WTC11 (cell line): ENCODE data around the gene RNPEPL1. TPM values are rescaled to one million over a fixed set of nuclear protein-coding genes. Genes with fewer than 3 reads are reported as not detected.

Experiments
- CBFB ChIP-seq: sonication (generic); formaldehyde crosslinking; IDR thresholded peaks from 2 replicates; pipeline ENCODE4 v1.8.1; 2022; ENCODE audit warnings: mild to moderate bottlenecking, low read depth, missing genetic modification reagents
- CDX4 ChIP-seq: fragments of 250-450 bp; sonication (Bioruptor Pico); IDR thresholded peaks from 2 replicates; pipeline ENCODE4 v1.9.0; 2021; ENCODE audit warnings: moderate library complexity, mild to moderate bottlenecking, inconsistent platforms, borderline replicate concordance
- CREM ChIP-seq: sonication (generic); formaldehyde crosslinking; IDR thresholded peaks from 2 replicates; pipeline ENCODE4 v1.8.1; 2022; ENCODE audit warnings: mild to moderate bottlenecking, missing genetic modification reagents, moderate library complexity
- E2F4 ChIP-seq: sonication (generic); formaldehyde crosslinking; IDR thresholded peaks from 2 replicates; pipeline ENCODE4 v1.8.1; 2022; ENCODE audit warnings: low read depth, mild to moderate bottlenecking, moderate library complexity, missing genetic modification reagents, borderline replicate concordance
- FOXJ3 ChIP-seq: sonication (generic); formaldehyde crosslinking; IDR thresholded peaks from 2 replicates; pipeline ENCODE4 v1.9.0; 2021; ENCODE audit warnings: missing genetic modification reagents, mild to moderate bottlenecking, borderline replicate concordance
- FOXP4 ChIP-seq: sonication (generic); formaldehyde crosslinking; IDR thresholded peaks from 2 replicates; pipeline ENCODE4 v1.8.0; 2022; ENCODE audit warnings: mild to moderate bottlenecking, missing genetic modification reagents
- IRF2 ChIP-seq: sonication (generic); formaldehyde crosslinking; IDR thresholded peaks from 2 replicates; pipeline ENCODE4 v1.8.0; 2022; ENCODE audit warnings: low read depth, missing genetic modification reagents, borderline replicate concordance
- KAT7 ChIP-seq: sonication (generic); formaldehyde crosslinking; IDR thresholded peaks from 2 replicates; pipeline ENCODE4 v1.8.1; 2023; ENCODE audit warnings: missing genetic modification reagents, mild to moderate bottlenecking, borderline replicate concordance
- NFYB ChIP-seq: sonication (generic); formaldehyde crosslinking; conservative IDR thresholded peaks from 2 replicates; pipeline ENCODE4 v1.8.0; 2022; ENCODE audit warnings: low read depth, missing genetic modification reagents
- PRRX2 ChIP-seq: fragments of 250-450 bp; sonication (Bioruptor Pico); IDR thresholded peaks from 2 replicates; pipeline ENCODE4 v1.8.0; 2021; ENCODE audit warnings: mild to moderate bottlenecking
- SMAD4 ChIP-seq: sonication (generic); formaldehyde crosslinking; IDR thresholded peaks from 2 replicates; pipeline ENCODE4 v1.8.0; 2022; ENCODE audit warnings: mild to moderate bottlenecking, missing genetic modification reagents
- TEAD1 ChIP-seq: sonication (generic); formaldehyde crosslinking; IDR thresholded peaks from 2 replicates; pipeline ENCODE4 v1.8.0; 2022; ENCODE audit warnings: mild to moderate bottlenecking, missing genetic modification reagents
- TEAD4 ChIP-seq: sonication (generic); formaldehyde crosslinking; IDR thresholded peaks from 2 replicates; pipeline ENCODE4 v1.8.0; 2022; ENCODE audit warnings: mild to moderate bottlenecking, missing genetic modification reagents
- TP53 ChIP-seq: sonication (generic); formaldehyde crosslinking; IDR thresholded peaks from 2 replicates; pipeline ENCODE4 v1.8.1; 2023; ENCODE audit warnings: mild to moderate bottlenecking, missing genetic modification reagents
- ZBTB21 ChIP-seq: sonication (generic); formaldehyde crosslinking; IDR thresholded peaks from 2 replicates; pipeline ENCODE4 v1.8.1; 2023; ENCODE audit warnings: mild to moderate bottlenecking, missing genetic modification reagents, borderline replicate concordance
- ZMAT4 ChIP-seq: fragments of 250-450 bp; sonication (Bioruptor Pico); IDR thresholded peaks from 2 replicates; pipeline ENCODE4 v1.9.0; 2021; ENCODE audit warnings: mild to moderate bottlenecking
- ZNF263 ChIP-seq: sonication (generic); formaldehyde crosslinking; IDR thresholded peaks from 2 replicates; pipeline ENCODE4 v1.8.1; 2022; ENCODE audit warnings: low read depth, mild to moderate bottlenecking, moderate library complexity, missing genetic modification reagents
- ZNF317 ChIP-seq: sonication (generic); formaldehyde crosslinking; IDR thresholded peaks from 2 replicates; pipeline ENCODE4 v1.8.1; 2023; ENCODE audit warnings: low read depth, mild to moderate bottlenecking, moderate library complexity, missing genetic modification reagents, borderline replicate concordance
- ZNF671 ChIP-seq: fragments of 250-450 bp; sonication (Bioruptor Pico); IDR thresholded peaks from 2 replicates; pipeline ENCODE4 v1.8.0; 2021; ENCODE audit warnings: mild to moderate bottlenecking
- total RNA-seq: library from RNA; stranded (reverse); gene quantifications from 3 replicates; pipeline ENCODE4 v1.2.3, GENCODE V29; 2021
- TF ChIP-seq, protein P1 (sequence below): sonication (generic); formaldehyde crosslinking; conservative IDR thresholded peaks from 2 replicates; pipeline ENCODE4 v1.8.1; 2023; ENCODE audit warnings: mild to moderate bottlenecking, low read depth, missing genetic modification reagents, moderate library complexity
- TF ChIP-seq, protein P2 (sequence below): sonication (generic); formaldehyde crosslinking; IDR thresholded peaks from 2 replicates; pipeline ENCODE4 v1.8.1; 2023; ENCODE audit warnings: mild to moderate bottlenecking, missing genetic modification reagents
- TF ChIP-seq, protein P3 (sequence below): fragments of 250-450 bp; sonication (Bioruptor Pico); IDR thresholded peaks from 2 replicates; pipeline ENCODE4 v2.1.2; 2022; ENCODE audit warnings: mild to moderate bottlenecking, moderate library complexity

Gene RNPEPL1
- total RNA-seq, 1 experiment from 2014 or later: 18.8 TPM

DNA sequence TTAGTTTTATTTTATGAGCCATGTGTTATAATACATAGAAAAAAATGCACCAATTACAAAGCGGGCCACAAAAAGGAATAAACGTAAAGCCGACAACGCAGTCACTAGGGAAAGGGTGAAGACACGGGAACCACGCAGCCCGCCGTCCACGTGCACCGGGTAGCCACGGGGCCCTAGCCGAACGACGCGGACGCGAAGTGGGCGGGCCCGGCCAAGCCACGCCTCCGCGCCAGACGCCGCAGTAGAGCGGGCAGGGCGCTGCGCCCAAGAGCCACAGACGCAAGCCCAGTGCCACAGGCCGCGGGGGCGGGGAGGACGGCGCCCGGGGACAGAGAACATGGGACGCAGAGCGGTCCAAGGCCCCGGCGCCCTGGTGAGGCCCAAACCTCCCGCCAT lies 8.2 kb upstream of the RNPEPL1 start, which contains the start of gene DUSP28 (continued):
- TF ChIP-seq ZNF317 (CRISPR knock-in tag) (no peak), FOXP4 (CRISPR knock-in tag) (peak; percentile 88), NFYB (CRISPR knock-in tag) (no peak), ZNF671 (CRISPR knock-in tag) (no peak), PRRX2 (CRISPR knock-in tag) (no peak), CDX4 (no peak), TP53 (CRISPR knock-in tag) (no peak), TEAD4 (CRISPR knock-in tag) (no peak), E2F4 (CRISPR knock-in tag) (no peak), SMAD4 (CRISPR knock-in tag) (no peak), CBFB (CRISPR knock-in tag) (no peak), ZNF263 (CRISPR knock-in tag) (no peak), FOXJ3 (CRISPR knock-in tag) (no peak), ZBTB21 (CRISPR knock-in tag) (peak; percentile 59; the same call in 1 of the 2 replicates), ZMAT4 (CRISPR knock-in tag) (no peak), IRF2 (0 out of 2 replicates have a peak, but pooled peaks have one; percentile 42), CREM (CRISPR knock-in tag) (no peak; the same call in 1 of the 2 replicates), KAT7 (CRISPR knock-in tag) (no peak), TEAD1 (no peak; the same call in 1 of the 2 replicates)
- TF ChIP-seq, protein P1, sequence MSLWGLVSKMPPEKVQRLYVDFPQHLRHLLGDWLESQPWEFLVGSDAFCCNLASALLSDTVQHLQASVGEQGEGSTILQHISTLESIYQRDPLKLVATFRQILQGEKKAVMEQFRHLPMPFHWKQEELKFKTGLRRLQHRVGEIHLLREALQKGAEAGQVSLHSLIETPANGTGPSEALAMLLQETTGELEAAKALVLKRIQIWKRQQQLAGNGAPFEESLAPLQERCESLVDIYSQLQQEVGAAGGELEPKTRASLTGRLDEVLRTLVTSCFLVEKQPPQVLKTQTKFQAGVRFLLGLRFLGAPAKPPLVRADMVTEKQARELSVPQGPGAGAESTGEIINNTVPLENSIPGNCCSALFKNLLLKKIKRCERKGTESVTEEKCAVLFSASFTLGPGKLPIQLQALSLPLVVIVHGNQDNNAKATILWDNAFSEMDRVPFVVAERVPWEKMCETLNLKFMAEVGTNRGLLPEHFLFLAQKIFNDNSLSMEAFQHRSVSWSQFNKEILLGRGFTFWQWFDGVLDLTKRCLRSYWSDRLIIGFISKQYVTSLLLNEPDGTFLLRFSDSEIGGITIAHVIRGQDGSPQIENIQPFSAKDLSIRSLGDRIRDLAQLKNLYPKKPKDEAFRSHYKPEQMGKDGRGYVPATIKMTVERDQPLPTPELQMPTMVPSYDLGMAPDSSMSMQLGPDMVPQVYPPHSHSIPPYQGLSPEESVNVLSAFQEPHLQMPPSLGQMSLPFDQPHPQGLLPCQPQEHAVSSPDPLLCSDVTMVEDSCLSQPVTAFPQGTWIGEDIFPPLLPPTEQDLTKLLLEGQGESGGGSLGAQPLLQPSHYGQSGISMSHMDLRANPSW (CRISPR knock-in tag): no peak
- TF ChIP-seq, protein P2, sequence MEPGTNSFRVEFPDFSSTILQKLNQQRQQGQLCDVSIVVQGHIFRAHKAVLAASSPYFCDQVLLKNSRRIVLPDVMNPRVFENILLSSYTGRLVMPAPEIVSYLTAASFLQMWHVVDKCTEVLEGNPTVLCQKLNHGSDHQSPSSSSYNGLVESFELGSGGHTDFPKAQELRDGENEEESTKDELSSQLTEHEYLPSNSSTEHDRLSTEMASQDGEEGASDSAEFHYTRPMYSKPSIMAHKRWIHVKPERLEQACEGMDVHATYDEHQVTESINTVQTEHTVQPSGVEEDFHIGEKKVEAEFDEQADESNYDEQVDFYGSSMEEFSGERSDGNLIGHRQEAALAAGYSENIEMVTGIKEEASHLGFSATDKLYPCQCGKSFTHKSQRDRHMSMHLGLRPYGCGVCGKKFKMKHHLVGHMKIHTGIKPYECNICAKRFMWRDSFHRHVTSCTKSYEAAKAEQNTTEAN (CRISPR knock-in tag): peak; percentile 68; the same call in 1 of the 2 replicates
- TF ChIP-seq, protein P3, sequence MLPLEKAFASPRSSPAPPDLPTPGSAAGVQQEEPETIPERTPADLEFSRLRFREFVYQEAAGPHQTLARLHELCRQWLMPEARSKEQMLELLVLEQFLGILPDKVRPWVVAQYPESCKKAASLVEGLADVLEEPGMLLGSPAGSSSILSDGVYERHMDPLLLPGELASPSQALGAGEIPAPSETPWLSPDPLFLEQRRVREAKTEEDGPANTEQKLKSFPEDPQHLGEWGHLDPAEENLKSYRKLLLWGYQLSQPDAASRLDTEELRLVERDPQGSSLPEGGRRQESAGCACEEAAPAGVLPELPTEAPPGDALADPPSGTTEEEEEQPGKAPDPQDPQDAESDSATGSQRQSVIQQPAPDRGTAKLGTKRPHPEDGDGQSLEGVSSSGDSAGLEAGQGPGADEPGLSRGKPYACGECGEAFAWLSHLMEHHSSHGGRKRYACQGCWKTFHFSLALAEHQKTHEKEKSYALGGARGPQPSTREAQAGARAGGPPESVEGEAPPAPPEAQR (CRISPR knock-in tag): no peak
